GM23248 (cell line): ENCODE measurements around the gene PMPCA. TPM values are rescaled to one million over a fixed set of nuclear protein-coding genes. Genes with fewer than 3 reads are reported as not detected.

Source experiments
- DNase-seq: peaks from one replicate; pipeline ENCODE4 v3.0.0-alpha.2; 2015
- H2AFZ ChIP-seq: fragments of 200-600 bp; sonication (generic); 2 replicates; pipeline ENCODE4 v1.6.1; 2016; ENCODE audit warnings: antibody characterized with exemption
- H3F3A ChIP-seq: fragments of 200-600 bp; sonication (generic); 2 replicates; pipeline ENCODE4 v1.6.1; 2016; ENCODE audit warnings: mild to moderate bottlenecking, antibody characterized with exemption, mixed run types; ENCODE audit not compliant: insufficient read depth
- H3K27ac ChIP-seq: fragments of 200-600 bp; sonication (generic); 2 replicates; pipeline ENCODE4 v1.5.1; 2016; ENCODE audit warnings: mild to moderate bottlenecking
- H3K27me3 ChIP-seq: fragments of 200-600 bp; sonication (generic); replicated peaks from 2 replicates; pipeline ENCODE4 v1.6.1; 2016; ENCODE audit warnings: mild to moderate bottlenecking; ENCODE audit not compliant: insufficient read depth
- H3K36me3 ChIP-seq: fragments of 200-600 bp; sonication (generic); 2 replicates; pipeline ENCODE4 v1.6.1; 2016; ENCODE audit warnings: low read depth, mild to moderate bottlenecking
- H3K4me1 ChIP-seq: fragments of 200-600 bp; sonication (generic); 2 replicates; pipeline ENCODE4 v1.6.1; 2016; ENCODE audit warnings: mild to moderate bottlenecking; ENCODE audit not compliant: insufficient read depth
- H3K4me2 ChIP-seq: fragments of 200-600 bp; sonication (generic); one replicate; pipeline ENCODE4 v1.6.1; 2016; ENCODE audit warnings: mild to moderate bottlenecking; ENCODE audit not compliant: unreplicated experiment
- H3K4me3 ChIP-seq: fragments of 200-600 bp; sonication (generic); 2 replicates; pipeline ENCODE4 v1.5.1; 2016; ENCODE audit warnings: mild to moderate bottlenecking
- H3K79me2 ChIP-seq: fragments of 200-600 bp; sonication (generic); 2 replicates; pipeline ENCODE4 v1.6.1; 2016; ENCODE audit warnings: mild to moderate bottlenecking; ENCODE audit not compliant: insufficient read depth
- H3K9ac ChIP-seq: fragments of 200-600 bp; sonication (generic); 2 replicates; pipeline ENCODE4 v1.6.1; 2016; ENCODE audit warnings: mild to moderate bottlenecking
- H3K9me2 ChIP-seq: fragments of 200-600 bp; sonication (generic); 2 replicates; pipeline ENCODE4 v1.6.1; 2016; ENCODE audit warnings: mixed run types, mild to moderate bottlenecking, moderate library complexity; ENCODE audit not compliant: insufficient read depth
- H3K9me3 ChIP-seq: fragments of 200-600 bp; sonication (generic); one replicate; pipeline ENCODE4 v1.6.1; 2017; ENCODE audit warnings: low read depth
- H4K20me1 ChIP-seq: fragments of 200-600 bp; sonication (generic); 2 replicates; pipeline ENCODE4 v1.6.0; 2016; ENCODE audit not compliant: insufficient read depth
- EZH2 ChIP-seq: fragments of 200-600 bp; sonication (generic); IDR thresholded peaks from 2 replicates; pipeline ENCODE4 v1.6.1; 2018; ENCODE audit warnings: antibody characterized with exemption, mild to moderate bottlenecking; ENCODE audit not compliant: insufficient read depth, poor library complexity, severe bottlenecking
- EZH2phosphoT487 ChIP-seq: fragments of 200-600 bp; sonication (generic); IDR thresholded peaks from 2 replicates; pipeline ENCODE4 v1.6.1; 2018; ENCODE audit warnings: antibody characterized with exemption, moderate library complexity, mild to moderate bottlenecking, low read depth; ENCODE audit not compliant: insufficient read depth
- WGBS, 2 experiments: methylation state at CpG; one replicate each; pipeline ENCODE4 v1.1.6; 2015 to 2017; ENCODE audit warnings: low lambda C conversion rate in 2 of 2, low coverage in 1 of 2; ENCODE audit errors: missing lambda C conversion rate in 2 of 2; 5-methylcytosine and 5-hydroxymethylcytosine counted together
- in situ Hi-C: fragments of 300-500 bp; cut with MboI; formaldehyde crosslinking; loops from 2 replicates; pipeline ENCODE4 v1.15.0; 2020
- polyA plus RNA-seq: library from polyadenylated mRNA; unstranded; fragments of >200 nt; fragmentation: Nextera tagmentation; extraction: Ambion mirVana; gene quantifications from 2 replicates; pipeline ENCODE4 v1.2.1, GENCODE V29; 2016
- total RNA-seq: library from RNA; depleted of rRNA; stranded (reverse); fragments of >200 nt; shearing (Covaris generic); gene quantifications from 2 replicates; pipeline ENCODE4 v1.2.3, GENCODE V29; 2014

The PMPCA gene
- total and polyA plus RNA-seq, 2 experiments from 2014 or later = 58.7 to 77.4 TPM

DNA sequence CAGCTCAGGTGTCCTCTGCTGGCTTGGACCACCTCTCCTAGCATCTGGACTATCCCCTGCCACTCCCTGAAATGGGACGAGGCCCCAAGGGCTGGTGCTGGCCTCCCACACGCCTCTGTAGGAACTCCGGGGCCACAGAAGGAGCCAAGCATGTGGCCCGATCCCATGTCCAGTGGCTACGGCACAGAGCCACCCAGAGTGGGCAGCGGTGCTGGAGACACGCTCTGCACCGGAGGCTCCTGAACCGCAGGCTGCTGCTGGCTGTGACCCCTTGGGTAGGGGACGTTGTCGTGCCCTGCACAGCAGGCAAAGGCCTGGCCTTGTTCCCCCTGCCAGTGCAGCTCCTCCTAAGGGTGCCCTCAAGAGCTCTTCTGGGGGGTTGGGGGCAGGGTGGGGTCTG is 30.6 kb upstream of the PMPCA start:
- H3K9me2 ChIP-seq = no peaks in the 10 kb centered on the region
- H3K36me3 ChIP-seq = peaks cover 3% of the 10 kb centered on the region; the same call in 1 of the 2 replicates
- no peak overlapping the region for H2AFZ ChIP-seq
- H3K9me3 ChIP-seq = no peaks in the 10 kb centered on the region
- H3K79me2 ChIP-seq = no peaks in the 10 kb centered on the region
- H3K4me2 ChIP-seq = no peak overlapping the region
- TF ChIP-seq EZH2phosphoT487 = no peak
- TF ChIP-seq EZH2 = no peak
- no peak overlapping the region for H3K27ac ChIP-seq
- WGBS, 2 experiments = 87 to 92% methylated on average over 11 of the region's 11 CpGs
- in situ Hi-C loops = no loop called here
- DNase-seq = no peak
- H3K4me1 ChIP-seq = no peaks in the 10 kb centered on the region
- H4K20me1 ChIP-seq = no peaks in the 10 kb centered on the region
- no peak overlapping the region for H3K4me3 ChIP-seq
- no peaks in the 10 kb centered on the region for H3F3A ChIP-seq
- H3K27me3 ChIP-seq = no peaks in the 10 kb centered on the region
- no peak overlapping the region for H3K9ac ChIP-seq

DNA sequence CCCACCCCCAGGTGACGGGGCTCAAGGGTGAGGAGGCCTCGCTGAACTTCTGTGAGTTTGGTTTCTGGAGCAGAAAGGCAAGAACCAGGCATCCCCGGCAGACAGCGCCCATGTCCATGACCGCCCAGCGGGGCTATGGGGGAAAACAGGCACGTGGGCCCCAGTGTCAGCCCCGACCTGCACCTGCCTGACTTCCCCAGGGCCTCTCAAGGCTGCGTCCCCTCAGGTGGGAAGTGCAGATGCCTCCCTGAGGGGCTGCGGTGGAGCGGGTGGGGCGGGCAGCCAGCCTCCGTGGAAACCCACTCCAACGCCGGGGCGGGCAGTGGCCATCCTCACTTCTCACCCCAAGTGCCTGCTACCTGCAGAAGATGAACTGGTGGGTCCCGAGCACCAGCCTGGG is 30.1 kb upstream of the PMPCA start:
- Histone ChIP-seq H3F3A (no peaks in the 10 kb centered on the region), H3K4me3 (no peak overlapping the region), H2AFZ (no peak overlapping the region), H3K36me3 (peaks cover 3% of the 10 kb centered on the region; the same call in 1 of the 2 replicates), H3K9me2 (no peaks in the 10 kb centered on the region), H3K4me1 (no peaks in the 10 kb centered on the region), H3K79me2 (no peaks in the 10 kb centered on the region), H3K4me2 (no peak overlapping the region), H3K9me3 (no peaks in the 10 kb centered on the region), H4K20me1 (no peaks in the 10 kb centered on the region), H3K27me3 (no peaks in the 10 kb centered on the region), H3K27ac (no peak overlapping the region), H3K9ac (no peak overlapping the region)
- in situ Hi-C loops = no loop called here
- WGBS, 2 experiments = 90 to 93% methylated on average over 15 of the region's 17 CpGs
- TF ChIP-seq EZH2 = no peak
- no peak for TF ChIP-seq EZH2phosphoT487
- no peak for DNase-seq

DNA sequence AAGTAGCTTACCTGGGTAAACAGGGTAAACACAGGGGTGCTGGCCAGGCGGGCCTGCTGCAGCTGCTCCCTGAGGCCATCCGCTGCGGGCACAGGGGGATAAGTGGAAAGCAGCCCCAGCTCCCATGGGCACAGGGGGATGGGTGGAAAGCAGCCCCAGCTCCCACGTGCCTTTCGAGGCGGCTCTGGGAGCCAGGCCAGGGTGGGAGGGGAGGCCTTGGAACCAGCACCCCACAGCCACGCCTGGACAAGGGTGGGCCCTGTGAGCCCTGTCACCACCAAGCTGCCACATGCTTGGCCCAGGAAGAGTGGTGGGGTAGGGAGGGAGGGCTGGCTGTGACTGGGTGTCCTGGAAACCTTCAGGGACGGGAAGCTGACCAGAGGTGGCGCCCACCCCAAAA is 29.1 kb upstream of the PMPCA start:
- H2AFZ ChIP-seq = no peak overlapping the region
- no peak overlapping the region for H3K27ac ChIP-seq
- no peaks in the 10 kb centered on the region for H4K20me1 ChIP-seq
- no peaks in the 10 kb centered on the region for H3K9me2 ChIP-seq
- in situ Hi-C loops = no loop called here
- DNase-seq = no peak
- no peak overlapping the region for H3K4me2 ChIP-seq
- H3F3A ChIP-seq = no peaks in the 10 kb centered on the region
- H3K36me3 ChIP-seq = peaks cover 9% of the 10 kb centered on the region; the same call in 1 of the 2 replicates
- no peaks in the 10 kb centered on the region for H3K79me2 ChIP-seq
- no peaks in the 10 kb centered on the region for H3K4me1 ChIP-seq
- H3K9me3 ChIP-seq = no peaks in the 10 kb centered on the region
- H3K9ac ChIP-seq = no peak overlapping the region
- H3K4me3 ChIP-seq = no peak overlapping the region
- WGBS, 2 experiments = 82 to 85% methylated on average over 8 to 9 of the region's 9 CpGs
- no peaks in the 10 kb centered on the region for H3K27me3 ChIP-seq
- no peak for TF ChIP-seq EZH2phosphoT487
- no peak for TF ChIP-seq EZH2

DNA sequence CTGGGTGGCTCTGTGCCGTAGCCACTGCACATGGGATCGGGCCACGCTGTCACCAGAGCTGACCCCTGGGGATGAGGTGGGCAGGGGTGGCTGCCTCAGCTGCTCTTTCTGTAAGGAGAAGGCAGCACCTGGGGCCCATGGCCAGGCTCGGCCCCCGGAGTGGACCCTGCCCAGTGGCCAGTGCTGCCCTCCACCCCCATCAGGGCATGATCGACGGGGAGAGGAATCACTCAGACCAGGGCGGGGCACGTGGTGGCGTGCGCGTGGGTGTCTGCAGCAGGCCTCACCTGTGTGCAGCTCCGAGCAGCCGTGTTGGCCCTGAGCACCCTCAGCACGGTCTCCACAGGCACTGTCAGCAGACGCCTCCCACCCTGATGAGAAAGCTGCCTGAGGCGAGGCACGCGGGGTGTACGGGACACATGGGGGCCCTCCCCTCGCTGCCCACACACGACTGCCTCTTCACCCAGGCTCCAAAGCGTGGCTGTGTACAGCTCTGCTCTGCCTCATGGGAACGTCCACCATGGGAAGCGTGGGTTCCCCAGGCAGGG is 28.4 kb upstream of the PMPCA start:
- H3K36me3 ChIP-seq = peaks cover 10% of the 10 kb centered on the region; the same call in 1 of the 2 replicates
- no peaks in the 10 kb centered on the region for H3K9me2 ChIP-seq
- TF ChIP-seq EZH2phosphoT487 = no peak
- TF ChIP-seq EZH2 = no peak
- no peak for DNase-seq
- H3K4me1 ChIP-seq = no peaks in the 10 kb centered on the region
- H2AFZ ChIP-seq = no peak overlapping the region
- no peak overlapping the region for H3K4me3 ChIP-seq
- WGBS, 2 experiments = 89 to 91% methylated on average over 21 to 25 of the region's 25 CpGs
- no peaks in the 10 kb centered on the region for H3F3A ChIP-seq
- no peak overlapping the region for H3K4me2 ChIP-seq
- no peaks in the 10 kb centered on the region for H3K79me2 ChIP-seq
- no peak overlapping the region for H3K9ac ChIP-seq
- no peaks in the 10 kb centered on the region for H3K9me3 ChIP-seq
- no peaks in the 10 kb centered on the region for H3K27me3 ChIP-seq
- in situ Hi-C loops = no loop called here
- no peaks in the 10 kb centered on the region for H4K20me1 ChIP-seq
- H3K27ac ChIP-seq = no peak overlapping the region

DNA sequence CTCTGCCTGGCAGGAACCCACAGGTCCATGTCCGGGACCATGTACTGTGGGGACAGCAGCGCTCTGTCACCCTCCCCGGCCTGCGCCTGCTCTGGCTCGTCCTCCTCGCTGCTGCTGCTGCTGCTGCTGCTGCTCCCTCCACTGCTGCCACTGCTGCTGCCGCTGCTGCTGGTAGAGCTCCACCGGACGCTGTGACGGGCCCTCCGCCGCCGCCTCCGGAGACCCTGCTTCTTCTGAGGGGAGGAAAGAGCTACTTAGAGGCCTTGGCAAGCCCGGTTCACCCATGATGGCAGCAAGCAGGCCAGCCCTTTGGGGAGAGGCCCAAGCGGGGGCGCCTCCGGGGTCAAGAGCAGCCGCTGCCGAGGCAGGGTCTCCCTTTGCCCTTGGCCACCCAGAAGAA is 27.0 kb upstream of the PMPCA start:
- Histone ChIP-seq H3K4me1 (no peaks in the 10 kb centered on the region), H3K36me3 (peaks cover 12% of the 10 kb centered on the region; the same call in 1 of the 2 replicates), H4K20me1 (no peaks in the 10 kb centered on the region), H3K79me2 (no peaks in the 10 kb centered on the region), H3K9ac (no peak overlapping the region), H3F3A (no peaks in the 10 kb centered on the region), H2AFZ (no peak overlapping the region), H3K4me2 (no peak overlapping the region), H3K27ac (no peak overlapping the region), H3K9me3 (no peaks in the 10 kb centered on the region), H3K9me2 (no peaks in the 10 kb centered on the region), H3K27me3 (no peaks in the 10 kb centered on the region), H3K4me3 (no peak overlapping the region)
- TF ChIP-seq EZH2 = no peak
- TF ChIP-seq EZH2phosphoT487 = no peak
- WGBS, 2 experiments = 94 to 95% methylated on average over 16 to 20 of the region's 20 CpGs
- in situ Hi-C loops = no loop called here
- DNase-seq = no peak
